SK-N-SH treated with all-trans-retinoic acid at 6 μM for 48 hours (cell line): Measurements from ENCODE around the gene GPC3.

ENCODE experiments used
- ATAC-seq: fragments of 200-7000 bp; cut with Tn5 transposase; 3 replicates; pipeline ENCODE4 v1.9.1; 2020; ENCODE audit warnings: mild to moderate bottlenecking, moderate library complexity
- ARNTL ChIP-seq: fragments of 450-650 bp; formaldehyde crosslinking; IDR thresholded peaks from 2 replicates; pipeline ENCODE4 v1.5.0; 2020; ENCODE audit warnings: low read depth, mild to moderate bottlenecking, moderate library complexity, borderline replicate concordance
- BACH2 ChIP-seq: fragments of 250-450 bp; sonication (Bioruptor Pico); IDR thresholded peaks from 2 replicates; pipeline ENCODE4 v1.9.0; 2021; ENCODE audit warnings: mild to moderate bottlenecking, borderline replicate concordance
- CREB5 ChIP-seq: fragments of 250-450 bp; sonication (Bioruptor Pico); IDR thresholded peaks from 2 replicates; pipeline ENCODE4 v1.5.1; 2020; ENCODE audit warnings: low read depth, mild to moderate bottlenecking, moderate library complexity
- CSDC2 ChIP-seq: fragments of 250-450 bp; sonication (Bioruptor Pico); IDR thresholded peaks from 2 replicates; pipeline ENCODE4 v1.5.0; 2020; ENCODE audit warnings: mild to moderate bottlenecking, moderate library complexity
- CSRNP3 ChIP-seq: fragments of 250-450 bp; sonication (Bioruptor Pico); IDR thresholded peaks from 2 replicates; pipeline ENCODE4 v1.5.1; 2021; ENCODE audit warnings: mild to moderate bottlenecking, moderate library complexity
- ESRRG ChIP-seq: fragments of 250-450 bp; sonication (Bioruptor Pico); IDR thresholded peaks from 2 replicates; pipeline ENCODE4 v1.6.1; 2021; ENCODE audit warnings: mild to moderate bottlenecking
- GLIS3 ChIP-seq: fragments of 250-450 bp; sonication (Bioruptor Pico); IDR thresholded peaks from 2 replicates; pipeline ENCODE4 v1.5.0; 2020; ENCODE audit warnings: mild to moderate bottlenecking, moderate library complexity
- ISL1 ChIP-seq: fragments of 250-450 bp; sonication (Bioruptor Pico); IDR thresholded peaks from 2 replicates; pipeline ENCODE4 v2.1.2; 2022; ENCODE audit warnings: mild to moderate bottlenecking, moderate library complexity
- OSR1 ChIP-seq: fragments of 250-450 bp; sonication (Bioruptor Pico); IDR thresholded peaks from 2 replicates; pipeline ENCODE4 v1.8.0; 2022; ENCODE audit warnings: moderate library complexity, mild to moderate bottlenecking, inconsistent platforms
- PATZ1 ChIP-seq: fragments of 250-450 bp; sonication (Bioruptor Pico); IDR thresholded peaks from 2 replicates; pipeline ENCODE4 v1.8.0; 2020; ENCODE audit warnings: mild to moderate bottlenecking, moderate library complexity, borderline replicate concordance
- POU6F1 ChIP-seq: fragments of 250-450 bp; sonication (Bioruptor Pico); IDR thresholded peaks from 2 replicates; pipeline ENCODE4 v1.8.0; 2021; ENCODE audit warnings: low read depth, mild to moderate bottlenecking, moderate library complexity, borderline replicate concordance
- PPARA ChIP-seq: fragments of 250-450 bp; sonication (Bioruptor Pico); IDR thresholded peaks from 2 replicates; pipeline ENCODE4 v1.5.0; 2020; ENCODE audit warnings: mild to moderate bottlenecking, borderline replicate concordance
- RARB ChIP-seq: fragments of 250-450 bp; sonication (Bioruptor Pico); IDR thresholded peaks from 2 replicates; pipeline ENCODE4 v1.8.0; 2021; ENCODE audit warnings: mild to moderate bottlenecking, moderate library complexity
- SNAI2 ChIP-seq: fragments of 250-450 bp; sonication (Bioruptor Pico); IDR thresholded peaks from 2 replicates; pipeline ENCODE4 v1.5.0; 2020; ENCODE audit warnings: mild to moderate bottlenecking, moderate library complexity
- TCF4 ChIP-seq: fragments of 250-450 bp; sonication (Bioruptor Pico); IDR thresholded peaks from 2 replicates; pipeline ENCODE4 v1.8.0; 2021; ENCODE audit warnings: mild to moderate bottlenecking, moderate library complexity, borderline replicate concordance
- TOX ChIP-seq: fragments of 250-450 bp; sonication (Bioruptor Pico); IDR thresholded peaks from 2 replicates; pipeline ENCODE4 v1.8.0; 2021; ENCODE audit warnings: mild to moderate bottlenecking, moderate library complexity, borderline replicate concordance
- TSHZ2 ChIP-seq: fragments of 250-450 bp; sonication (Bioruptor Pico); IDR thresholded peaks from 2 replicates; pipeline ENCODE4 v1.5.0; 2020; ENCODE audit warnings: mild to moderate bottlenecking, moderate library complexity
- ZC3H10 ChIP-seq: fragments of 250-450 bp; sonication (Bioruptor Pico); IDR thresholded peaks from 2 replicates; pipeline ENCODE4 v1.5.1; 2021; ENCODE audit warnings: mild to moderate bottlenecking, moderate library complexity
- ZFP3 ChIP-seq: fragments of 250-450 bp; sonication (Bioruptor Pico); IDR thresholded peaks from 2 replicates; pipeline ENCODE4 v1.5.0; 2020; ENCODE audit warnings: mild to moderate bottlenecking, moderate library complexity
- ZFP30 ChIP-seq: fragments of 450-650 bp; formaldehyde crosslinking; IDR thresholded peaks from 2 replicates; pipeline ENCODE4 v1.5.0; 2022; ENCODE audit warnings: mild to moderate bottlenecking, moderate library complexity
- ZNF565 ChIP-seq: fragments of 450-650 bp; formaldehyde crosslinking; conservative IDR thresholded peaks from 2 replicates; pipeline ENCODE4 v1.5.0; 2020; ENCODE audit warnings: low read depth, mild to moderate bottlenecking, moderate library complexity
- ZNF70 ChIP-seq: fragments of 450-650 bp; formaldehyde crosslinking; IDR thresholded peaks from 2 replicates; pipeline ENCODE4 v1.5.0; 2020; ENCODE audit warnings: mild to moderate bottlenecking, moderate library complexity
- ZNF8 ChIP-seq: fragments of 450-650 bp; formaldehyde crosslinking; IDR thresholded peaks from 2 replicates; pipeline ENCODE4 v1.5.0; 2020; ENCODE audit warnings: mild to moderate bottlenecking, moderate library complexity

The GPC3 gene

GRCh38 chrX:133789829-133790228 lies 195.6 kb downstream of the GPC3 start (continued):
- TF ChIP-seq ESRRG (CRISPR knock-in tag) (no peak), ISL1 (CRISPR knock-in tag) (no peak)

- ATAC-seq, result no peak
- no peak for TF ChIP-seq PPARA (CRISPR knock-in tag)
- no peak for TF ChIP-seq TCF4 (CRISPR knock-in tag)
These were observed 199.0 kb downstream of the GPC3 start for GRCh38 chrX:133786382-133786781.

GRCh38 chrX:133783274-133783673 lies 202.1 kb downstream of the GPC3 start:
- no peak for ATAC-seq
- no peak for TF ChIP-seq ZNF8 (CRISPR knock-in tag)
- TF ChIP-seq BACH2 (CRISPR knock-in tag), result no peak
- no peak for TF ChIP-seq SNAI2
- TF ChIP-seq CREB5 (CRISPR knock-in tag), result no peak
- no peak for TF ChIP-seq POU6F1 (CRISPR knock-in tag)
- TF ChIP-seq ZNF565 (CRISPR knock-in tag), result no peak

GRCh38 chrX:133781174-133781573 lies 204.2 kb downstream of the GPC3 start:
- TF ChIP-seq POU6F1 (CRISPR knock-in tag), result no peak
- no peak for TF ChIP-seq TOX
- TF ChIP-seq CREB5 (CRISPR knock-in tag), result no peak
- no peak for TF ChIP-seq ZFP30 (CRISPR knock-in tag)
- TF ChIP-seq ZNF70 (CRISPR knock-in tag), result no peak
- no peak for TF ChIP-seq ZC3H10
- no peak for TF ChIP-seq CSRNP3
- no peak for TF ChIP-seq CSDC2 (CRISPR knock-in tag)
- TF ChIP-seq OSR1, result no peak
- no peak for TF ChIP-seq TCF4 (CRISPR knock-in tag)
- no peak for TF ChIP-seq PATZ1 (CRISPR knock-in tag)
- no peak for TF ChIP-seq ARNTL
- TF ChIP-seq TSHZ2 (CRISPR knock-in tag), result no peak
- TF ChIP-seq RARB (CRISPR knock-in tag), result no peak
- no peak for TF ChIP-seq ZNF565 (CRISPR knock-in tag)
- no peak for TF ChIP-seq GLIS3 (CRISPR knock-in tag)
- TF ChIP-seq ZFP3, result no peak
- TF ChIP-seq SNAI2, result no peak
- no peak for TF ChIP-seq ESRRG (CRISPR knock-in tag)
- no peak for ATAC-seq
